Activated naive CD4-positive, alpha-beta T cell treated with anti-CD3 and anti-CD28 coated beads, Interleukin-2, amount 50 U/mL, for 72 hours (primary cell): Measurements from ENCODE around the gene MLYCD. TPM values are rescaled to one million over a fixed set of nuclear protein-coding genes. Genes with fewer than 3 reads are reported as not detected.
"Not testable (repeated sequence)": the region's sequence is repeated elsewhere in the genome, so short reads cannot be mapped to it uniquely, and the experiment has no call there.

Experiments used
- ATAC-seq, 2 donors: fragments of 150-1000 bp; cut with Tn5 transposase; 2 replicates each; pipeline ENCODE4 v1.10.0; 2021; ENCODE audit warnings: mild to moderate bottlenecking in 2 of 2, moderate library complexity in 2 of 2
- DNase-seq, 2 donors: peaks; one replicate each; pipeline ENCODE4 v3.0.0; 2021 to 2022; ENCODE audit warnings: low spot score in 2 of 2
- H3K27ac Mint-ChIP-seq, 2 donors: one replicate each; pipeline ENCODE4 v1.8.0; 2022; ENCODE audit warnings: mild to moderate bottlenecking in 2 of 2, mixed read lengths in 2 of 2
- H3K36me3 Mint-ChIP-seq, 2 donors: one replicate each; pipeline ENCODE4 v1.8.0; 2022; ENCODE audit warnings: mixed read lengths in 2 of 2
- H3K9me3 Mint-ChIP-seq, 2 donors: one replicate each; pipeline ENCODE4 v1.8.0; 2022; ENCODE audit warnings: mixed read lengths in 2 of 2
- total RNA-seq, 2 donors: library from RNA; stranded (reverse); gene quantifications; one replicate each; pipeline ENCODE4 v1.2.3, GENCODE V29; 2022

MLYCD gene
- total RNA-seq, 2 donors from 2014 or later, result 2.3 to 3.3 TPM

DNA sequence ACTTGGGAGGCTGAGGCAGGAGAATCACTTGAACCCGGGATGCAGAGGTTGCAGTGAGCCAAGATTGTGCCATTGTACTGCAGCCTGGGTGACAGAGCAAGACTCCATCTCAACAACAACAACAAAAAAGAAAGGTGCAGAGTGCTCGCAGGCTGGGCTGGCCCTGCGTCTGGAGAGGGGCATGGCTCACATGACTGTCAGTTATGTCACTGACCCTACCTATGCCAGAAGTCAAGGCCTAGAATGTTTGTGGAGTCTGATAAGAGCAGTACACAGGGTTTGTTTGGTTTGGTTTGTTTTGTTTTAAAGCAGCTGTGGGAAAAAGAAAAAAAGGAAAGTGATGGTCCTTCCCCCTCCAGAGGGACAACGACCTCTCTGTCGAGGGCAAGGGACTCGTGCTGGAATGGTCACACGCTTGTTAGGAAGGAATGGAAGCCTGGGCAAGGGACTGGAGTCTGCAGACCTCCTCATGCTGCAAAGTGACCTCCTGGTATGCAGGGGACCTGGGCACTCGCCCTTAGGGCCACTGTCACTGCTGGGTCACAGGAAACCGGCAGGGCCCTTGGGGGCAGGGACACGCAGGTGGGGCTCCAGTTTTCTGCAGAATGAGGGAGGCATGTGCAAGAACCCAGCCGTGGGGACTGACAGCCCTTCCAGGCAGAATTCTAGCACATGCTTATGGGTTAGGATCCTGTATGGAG, 44.0 kb downstream of the MLYCD start:
- no peaks in the 10 kb centered on the region for H3K36me3 Mint-ChIP-seq
- no peaks in the 10 kb centered on the region for H3K9me3 Mint-ChIP-seq
- ATAC-seq, result no peak
- no peak for DNase-seq
- H3K27ac Mint-ChIP-seq, result no peak overlapping the region

DNA sequence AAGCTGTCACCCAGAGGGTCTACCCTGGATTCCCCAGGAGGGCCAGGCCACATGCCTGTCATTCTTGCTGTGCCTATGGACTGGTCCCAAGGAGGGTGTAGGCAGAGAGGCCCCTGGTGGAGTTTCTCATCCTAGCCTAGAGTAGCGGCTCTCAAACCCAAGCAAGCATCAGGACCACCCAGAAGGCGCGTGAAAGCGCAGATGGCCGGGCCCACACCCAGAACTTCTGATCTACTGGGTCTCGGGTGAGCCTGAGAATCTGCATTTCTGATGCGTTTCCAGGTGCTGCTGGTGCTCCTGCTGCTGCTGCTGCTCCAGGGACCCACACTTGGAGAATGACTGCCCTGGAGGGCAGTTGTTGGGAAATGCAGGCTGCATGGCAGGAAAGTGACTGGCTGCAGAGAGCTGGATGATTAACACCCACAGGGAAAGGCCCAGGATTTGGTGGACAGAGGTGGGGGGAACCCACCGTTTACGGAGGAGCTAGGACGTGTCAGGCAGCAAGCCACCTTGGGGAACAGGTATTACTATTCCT, 44.7 kb downstream of the MLYCD start:
- no peaks in the 10 kb centered on the region for H3K36me3 Mint-ChIP-seq
- DNase-seq (no peak), ATAC-seq (no peak)
- no peak overlapping the region for H3K27ac Mint-ChIP-seq
- H3K9me3 Mint-ChIP-seq, result no peaks in the 10 kb centered on the region

DNA sequence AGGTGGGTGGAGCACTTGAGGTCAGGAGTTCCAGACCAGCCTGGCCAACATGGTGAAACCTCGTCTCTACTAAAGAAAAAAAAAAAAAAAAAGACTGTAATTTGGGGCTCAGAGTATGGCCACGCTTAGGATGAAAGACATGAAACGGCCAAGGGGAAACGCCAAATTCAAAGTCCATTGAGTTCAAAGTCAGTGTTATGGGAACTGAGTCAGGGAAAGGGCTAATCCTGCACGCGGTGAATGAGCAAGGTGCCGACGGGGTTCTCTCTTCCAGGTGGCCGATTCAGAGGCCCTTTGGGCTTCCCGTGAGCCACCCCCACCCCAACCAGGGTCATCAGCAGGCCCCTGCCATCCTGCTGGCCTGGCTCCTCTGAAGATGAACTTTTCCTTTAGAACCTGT, 46.7 kb downstream of the MLYCD start:
- H3K9me3 Mint-ChIP-seq, result no peaks in the 10 kb centered on the region
- ATAC-seq (no peak), DNase-seq (no peak)
- H3K36me3 Mint-ChIP-seq, result no peaks in the 10 kb centered on the region
- no peak overlapping the region for H3K27ac Mint-ChIP-seq

DNA sequence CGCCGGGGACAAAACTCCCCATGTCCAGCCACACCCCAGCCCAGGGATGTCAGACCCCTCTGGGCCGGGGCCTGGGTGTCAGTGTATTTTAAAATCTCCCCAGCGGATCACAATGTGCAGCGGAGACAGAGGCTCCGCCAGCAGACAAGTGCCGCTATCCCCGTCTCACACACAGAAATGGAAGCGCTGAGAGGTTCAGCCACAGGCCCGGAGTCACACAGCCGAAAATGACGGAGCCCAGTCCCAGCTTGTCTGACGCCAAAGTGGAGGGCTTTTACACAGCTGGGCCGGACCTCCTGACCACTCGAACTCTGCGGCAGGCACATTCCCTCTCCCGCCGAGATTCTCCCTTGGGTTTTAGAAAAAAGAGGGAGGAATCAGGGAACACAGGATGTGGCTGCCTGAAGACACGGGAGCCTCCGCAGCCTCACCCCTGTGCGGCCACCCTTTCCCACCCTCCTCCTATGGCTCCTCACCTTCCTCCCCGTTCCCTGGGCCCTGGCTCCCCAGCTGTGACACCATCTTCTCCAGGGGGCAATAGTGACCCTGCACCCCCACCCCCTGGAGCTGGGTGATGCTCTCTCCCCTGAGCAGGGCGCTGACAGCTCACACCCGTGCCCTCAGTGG, 47.4 kb downstream of the MLYCD start:
- H3K9me3 Mint-ChIP-seq, result no peaks in the 10 kb centered on the region
- DNase-seq (no peak), ATAC-seq (no peak)
- H3K36me3 Mint-ChIP-seq, result no peaks in the 10 kb centered on the region
- no peak overlapping the region for H3K27ac Mint-ChIP-seq

DNA sequence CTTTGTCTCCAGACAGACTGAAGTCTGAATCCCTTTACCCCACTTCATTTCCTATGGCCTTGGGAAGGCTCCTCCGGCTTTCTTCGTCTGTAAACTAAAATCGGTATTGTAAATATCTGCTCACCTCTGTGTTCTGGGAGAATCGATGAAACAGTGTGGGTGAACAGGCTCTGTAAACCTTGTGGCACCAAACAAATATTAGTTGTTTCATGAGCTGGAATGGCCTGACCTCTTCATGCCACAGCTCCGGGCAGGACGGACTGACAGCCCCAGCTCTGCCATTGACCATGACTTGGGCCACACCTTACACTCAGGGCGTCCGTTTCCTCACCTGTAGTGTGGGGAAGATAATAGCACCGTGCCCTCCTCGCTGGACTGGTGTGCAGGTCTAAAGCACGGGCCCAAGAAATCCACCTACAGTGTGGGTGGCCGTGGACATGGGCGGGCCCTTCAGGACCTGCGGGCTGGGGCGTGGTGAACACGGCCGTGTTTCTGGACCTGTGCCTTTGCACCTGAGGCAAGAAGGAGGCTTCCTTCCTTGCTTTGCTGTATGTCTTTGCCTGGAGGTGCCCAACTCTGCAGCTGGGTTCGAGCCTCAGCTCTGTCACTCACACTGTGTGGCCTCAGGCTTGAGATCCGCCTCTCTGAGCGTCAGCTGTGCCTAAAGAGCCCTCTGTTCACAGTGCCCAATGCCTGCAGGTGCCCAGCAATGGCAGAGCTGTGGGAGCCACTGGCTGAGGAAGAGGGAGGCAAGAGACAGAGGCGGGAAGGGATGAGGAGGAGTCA, 48.1 kb downstream of the MLYCD start:
- ATAC-seq (no peak), DNase-seq (no peak)
- Mint-ChIP-seq H3K9me3 (no peaks in the 10 kb centered on the region), H3K36me3 (no peaks in the 10 kb centered on the region), H3K27ac (no peak overlapping the region)

DNA sequence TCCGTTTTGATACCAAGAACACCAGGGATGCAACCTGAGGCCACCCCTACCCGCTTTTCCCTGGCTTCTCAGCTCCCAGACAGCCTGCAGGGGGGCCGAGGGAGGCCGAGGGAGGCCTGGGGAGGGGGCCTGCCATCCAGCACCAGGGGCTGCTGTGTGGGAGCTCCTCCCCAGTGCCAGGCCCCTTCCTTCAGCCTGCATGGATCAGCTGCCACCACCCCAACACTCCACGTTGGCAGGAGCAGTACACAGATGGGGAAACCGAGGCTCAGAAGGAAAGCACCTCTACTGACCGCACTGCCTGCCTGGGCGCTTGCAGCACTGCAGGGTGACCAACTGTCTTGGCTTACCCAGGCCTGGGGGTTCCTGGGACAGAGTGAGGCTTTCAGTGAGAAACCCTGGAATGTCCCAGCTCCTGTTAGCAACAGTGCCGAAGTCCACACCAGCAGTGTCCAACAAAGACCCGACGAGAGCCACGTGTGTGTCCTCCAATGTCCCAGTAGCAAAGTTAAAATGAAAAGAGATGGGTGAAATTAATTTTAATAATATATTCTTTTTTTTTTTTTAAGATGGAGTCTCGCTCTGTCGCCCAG, 48.8 kb downstream of the MLYCD start:
- Mint-ChIP-seq H3K9me3 (no peaks in the 10 kb centered on the region), H3K36me3 (no peaks in the 10 kb centered on the region), H3K27ac (no peak overlapping the region)
- no peak for DNase-seq
- no peak for ATAC-seq

DNA sequence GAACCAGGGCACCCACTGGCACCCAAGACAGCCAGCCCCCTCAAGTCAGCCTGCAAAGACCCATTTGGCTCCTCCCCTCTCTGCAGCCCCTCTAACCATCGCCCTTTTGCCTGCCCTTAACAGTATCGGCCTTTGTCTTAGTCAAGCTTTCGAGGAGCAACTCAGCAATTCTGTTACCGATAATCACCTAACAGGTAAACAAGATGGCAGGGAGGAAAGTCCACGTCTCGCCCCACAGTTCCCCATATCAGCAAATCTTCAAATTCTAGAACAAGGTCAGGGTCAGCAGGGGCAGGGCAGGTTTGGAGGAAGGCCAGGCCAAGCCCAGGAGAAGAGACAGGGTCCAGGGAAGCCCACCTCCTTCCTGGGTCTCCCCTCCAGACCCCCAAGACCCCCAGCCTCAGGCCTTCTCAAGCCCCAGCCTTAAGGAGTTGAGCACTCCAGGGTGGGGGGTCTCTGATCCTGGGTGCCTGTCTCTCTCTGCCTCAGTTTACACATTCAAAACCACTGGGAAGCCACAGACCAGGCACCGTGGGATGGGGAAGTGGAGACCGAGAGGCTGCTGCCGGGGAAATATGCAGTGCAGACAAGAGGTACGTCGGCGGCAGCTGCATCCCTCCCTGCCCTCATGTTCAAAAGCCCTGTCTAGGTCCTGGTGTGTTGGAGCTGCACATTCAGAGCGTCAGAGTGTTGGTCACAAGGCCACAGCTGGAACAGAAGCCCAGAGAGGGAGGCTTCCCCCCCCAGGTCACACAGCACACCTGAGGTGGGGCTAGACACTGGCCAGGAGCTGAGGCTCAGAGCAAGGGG, 50.2 kb downstream of the MLYCD start:
- Mint-ChIP-seq H3K27ac (no peak overlapping the region), H3K36me3 (no peaks in the 10 kb centered on the region), H3K9me3 (no peaks in the 10 kb centered on the region)
- DNase-seq (no peak), ATAC-seq (no peak)

DNA sequence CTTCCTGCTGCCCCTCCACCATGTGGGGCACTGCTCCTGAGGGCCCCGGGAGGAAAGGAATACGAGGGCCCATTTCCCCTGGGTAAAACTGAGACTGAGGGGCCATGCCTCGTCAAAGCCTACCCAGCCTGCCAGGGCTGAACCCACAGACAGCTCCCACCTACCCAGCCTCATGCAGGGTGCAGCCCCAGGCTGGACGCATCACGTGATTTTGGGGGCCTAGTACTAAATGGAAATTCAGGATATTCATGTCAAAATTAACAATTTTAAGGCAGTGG, 50.7 kb downstream of the MLYCD start:
- ATAC-seq (no peak), DNase-seq (no peak)
- no peaks in the 10 kb centered on the region for H3K9me3 Mint-ChIP-seq
- H3K27ac Mint-ChIP-seq, result no peak overlapping the region
- H3K36me3 Mint-ChIP-seq, result no peaks in the 10 kb centered on the region

GRCh38 chr16:83950862-83951399, 52.0 kb downstream of the MLYCD start:
- not testable (repeated sequence) for ATAC-seq, DNase-seq, H3K36me3 Mint-ChIP-seq, H3K9me3 Mint-ChIP-seq, H3K27ac Mint-ChIP-seq

DNA sequence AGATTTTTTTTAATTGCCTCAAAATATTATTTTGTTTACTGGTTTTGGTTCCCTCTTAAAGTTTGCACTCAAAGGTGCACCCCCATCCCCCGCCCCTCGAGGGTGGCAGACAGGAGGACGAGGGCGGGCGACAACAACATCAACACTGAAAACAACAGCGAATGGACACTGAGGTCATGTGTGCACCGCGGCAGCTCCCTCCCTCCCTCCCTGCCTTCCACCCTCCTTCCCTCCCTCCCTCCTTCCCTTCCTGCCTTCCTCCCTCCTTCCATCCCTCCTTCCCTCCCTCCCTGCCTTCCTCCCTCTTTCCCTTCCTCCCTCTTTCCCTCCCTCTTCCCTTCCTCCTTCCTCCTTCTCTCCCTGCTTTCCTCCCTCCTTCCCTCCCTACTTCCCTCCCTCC, 52.6 kb downstream of the MLYCD start:
- Mint-ChIP-seq H3K27ac (no peak overlapping the region), H3K9me3 (no peaks in the 10 kb centered on the region), H3K36me3 (no peaks in the 10 kb centered on the region)
- DNase-seq (no peak), ATAC-seq (no peak)

DNA sequence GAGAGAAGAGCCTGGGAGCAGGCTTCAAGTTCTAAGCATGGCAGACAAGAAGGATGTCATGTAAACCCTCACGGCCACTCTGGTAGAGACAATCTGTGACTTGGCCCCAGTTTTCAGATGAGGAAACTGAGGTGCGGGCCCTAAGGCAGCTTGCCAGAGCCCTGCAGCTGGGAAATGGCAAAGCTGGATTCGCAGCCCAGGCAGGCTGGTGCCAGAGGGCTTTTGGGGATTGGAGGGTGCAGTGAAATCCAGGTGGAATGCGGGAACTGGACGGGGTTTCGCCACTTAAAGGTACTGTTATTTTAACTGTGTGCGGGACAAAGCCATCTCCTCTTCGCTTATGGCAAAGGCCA, 53.6 kb downstream of the MLYCD start:
- ATAC-seq, result no peak
- DNase-seq, result peak in 1 of 2 donors; percentile 16
- H3K9me3 Mint-ChIP-seq, result no peaks in the 10 kb centered on the region
- H3K27ac Mint-ChIP-seq, result peak overlapping the region in 1 of 2 donors; percentile 85
- no peaks in the 10 kb centered on the region for H3K36me3 Mint-ChIP-seq

GRCh38 chr16:83952940-83953795, 54.3 kb downstream of the MLYCD start, which contains the start of gene OSGIN1:
Gene OSGIN1 (plus strand): TSS chr16:83953240. CDS start chr16:83957672, 4,432 bp downstream.
- H3K27ac Mint-ChIP-seq, result peak within 1 kb of the TSS in 1 of 2 donors; percentile 85
- H3K9me3 Mint-ChIP-seq, result no peaks in the 10 kb centered on the region
- ATAC-seq (peak; percentile 92 to 93), DNase-seq (peak; percentile 73 to 81)
- H3K36me3 Mint-ChIP-seq, result no peaks in the 10 kb centered on the region

- DNase-seq, result peak in 1 of 2 donors; percentile 18
- no peaks in the 10 kb centered on the region for H3K9me3 Mint-ChIP-seq
- no peak overlapping the region for H3K27ac Mint-ChIP-seq
- H3K36me3 Mint-ChIP-seq, result no peaks in the 10 kb centered on the region
- peak in 1 of 2 donors; percentile 46 for ATAC-seq
Observed at GRCh38 chr16:83953796-83954576, 55.1 kb downstream of the MLYCD start.

DNA sequence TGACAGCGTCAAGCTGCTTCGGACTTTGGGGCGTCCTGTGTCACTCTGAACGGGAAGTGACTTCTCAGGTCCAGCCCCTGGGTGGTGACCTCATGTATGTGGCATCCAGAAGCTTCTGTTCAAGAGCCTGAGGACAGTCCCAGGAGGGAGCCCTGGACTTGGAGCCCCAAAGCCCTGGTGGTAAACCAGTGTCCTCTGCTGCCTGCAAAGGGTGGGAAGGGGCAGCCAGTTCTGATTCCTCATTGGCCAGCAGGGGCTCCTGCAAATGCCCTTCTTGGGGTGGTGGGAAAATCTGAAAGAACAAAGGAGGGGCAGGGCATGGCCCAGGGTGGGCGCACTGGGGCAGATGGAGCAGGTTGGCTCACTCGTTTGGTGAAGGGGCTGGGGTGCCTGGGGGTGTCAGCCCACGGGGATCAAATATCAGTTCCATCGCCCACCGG, 55.7 kb downstream of the MLYCD start:
- ATAC-seq, result no peak
- no peaks in the 10 kb centered on the region for H3K36me3 Mint-ChIP-seq
- no peak overlapping the region for H3K27ac Mint-ChIP-seq
- DNase-seq, result no peak
- no peaks in the 10 kb centered on the region for H3K9me3 Mint-ChIP-seq
